ENCODE measurements around the gene OTOF. TPM values are rescaled to one million over a fixed set of nuclear protein-coding genes. Genes with fewer than 3 reads are reported as not detected.

The OTOF gene
- polyA plus RNA-seq, 2 of the 4 experiments (the other 2 are of a cell fraction) = 0.05 to 0.22 TPM

DNA sequence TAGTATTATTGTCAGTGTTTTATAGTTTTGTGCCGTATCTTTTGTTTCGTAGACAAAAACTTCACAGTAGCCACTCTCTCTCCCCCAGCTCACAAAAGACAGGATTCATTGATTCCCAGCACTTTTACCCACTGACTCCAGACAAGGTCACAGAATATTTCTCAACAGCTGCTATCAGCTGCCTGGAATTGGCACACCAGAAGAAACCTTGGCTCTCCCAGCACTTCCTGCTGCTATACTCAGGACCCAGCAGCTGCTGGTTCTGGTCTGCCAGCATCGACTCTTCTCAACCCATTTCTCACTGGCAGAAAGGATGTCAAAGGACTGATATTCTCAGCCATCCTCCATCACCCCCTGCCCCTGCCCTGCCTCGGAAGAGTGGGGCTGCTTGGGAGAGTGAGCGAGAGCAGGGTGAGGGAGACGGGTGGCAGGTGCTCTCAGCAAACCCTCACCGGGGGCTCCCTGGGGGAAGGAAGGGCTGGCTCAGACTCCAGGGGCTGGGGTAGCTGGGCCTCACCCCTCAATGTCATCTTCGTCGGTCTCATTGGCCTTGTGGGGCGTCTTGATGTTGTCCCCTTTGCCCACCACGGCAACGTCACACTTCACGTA is 6.1 kb upstream of the OTOF start:
- no peak for ATAC-seq
- DNase-seq (ENCODE audit: low read depth in 1 of 2, low spot score in 1 of 2) = no peak
- no peaks in the 10 kb centered on the region for H3K9me3 ChIP-seq
- H3K27ac ChIP-seq = no peak overlapping the region
- H3K4me3 ChIP-seq = no peak overlapping the region
- H3K4me1 ChIP-seq = no peaks in the 10 kb centered on the region
- FAIRE-seq = no peak
- CTCF ChIA-PET = interaction anchor here (1.0 to 2.6 kb wide), 5 partner anchors 11 to 94 kb away, joined by 3 to 14 read pairs (median 3); no protein-coding TSS in a partner anchor
- TF ChIP-seq, protein P1, sequence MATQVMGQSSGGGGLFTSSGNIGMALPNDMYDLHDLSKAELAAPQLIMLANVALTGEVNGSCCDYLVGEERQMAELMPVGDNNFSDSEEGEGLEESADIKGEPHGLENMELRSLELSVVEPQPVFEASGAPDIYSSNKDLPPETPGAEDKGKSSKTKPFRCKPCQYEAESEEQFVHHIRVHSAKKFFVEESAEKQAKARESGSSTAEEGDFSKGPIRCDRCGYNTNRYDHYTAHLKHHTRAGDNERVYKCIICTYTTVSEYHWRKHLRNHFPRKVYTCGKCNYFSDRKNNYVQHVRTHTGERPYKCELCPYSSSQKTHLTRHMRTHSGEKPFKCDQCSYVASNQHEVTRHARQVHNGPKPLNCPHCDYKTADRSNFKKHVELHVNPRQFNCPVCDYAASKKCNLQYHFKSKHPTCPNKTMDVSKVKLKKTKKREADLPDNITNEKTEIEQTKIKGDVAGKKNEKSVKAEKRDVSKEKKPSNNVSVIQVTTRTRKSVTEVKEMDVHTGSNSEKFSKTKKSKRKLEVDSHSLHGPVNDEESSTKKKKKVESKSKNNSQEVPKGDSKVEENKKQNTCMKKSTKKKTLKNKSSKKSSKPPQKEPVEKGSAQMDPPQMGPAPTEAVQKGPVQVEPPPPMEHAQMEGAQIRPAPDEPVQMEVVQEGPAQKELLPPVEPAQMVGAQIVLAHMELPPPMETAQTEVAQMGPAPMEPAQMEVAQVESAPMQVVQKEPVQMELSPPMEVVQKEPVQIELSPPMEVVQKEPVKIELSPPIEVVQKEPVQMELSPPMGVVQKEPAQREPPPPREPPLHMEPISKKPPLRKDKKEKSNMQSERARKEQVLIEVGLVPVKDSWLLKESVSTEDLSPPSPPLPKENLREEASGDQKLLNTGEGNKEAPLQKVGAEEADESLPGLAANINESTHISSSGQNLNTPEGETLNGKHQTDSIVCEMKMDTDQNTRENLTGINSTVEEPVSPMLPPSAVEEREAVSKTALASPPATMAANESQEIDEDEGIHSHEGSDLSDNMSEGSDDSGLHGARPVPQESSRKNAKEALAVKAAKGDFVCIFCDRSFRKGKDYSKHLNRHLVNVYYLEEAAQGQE (IDR thresholded peaks at IDR 0.05) = no peak
- TF ChIP-seq FOXS1 (CRISPR knock-in tag; IDR thresholded peaks at IDR 0.05) (no peak), CHD2 (IDR thresholded peaks at IDR 0.05; ENCODE audit: low read length, partially characterized antibody) (no peak), EP300 (IDR thresholded peaks at IDR 0.05) (no peak), EHMT2 (IDR thresholded peaks at IDR 0.05; ENCODE audit: low read depth) (no peak)
- TF ChIP-seq, protein P2, sequence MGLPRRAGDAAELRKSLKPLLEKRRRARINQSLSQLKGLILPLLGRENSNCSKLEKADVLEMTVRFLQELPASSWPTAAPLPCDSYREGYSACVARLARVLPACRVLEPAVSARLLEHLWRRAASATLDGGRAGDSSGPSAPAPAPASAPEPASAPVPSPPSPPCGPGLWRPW (IDR thresholded peaks at IDR 0.05) = no peak
- no peak overlapping the region for H3K4me2 ChIP-seq
- POLR2A ChIA-PET = no interaction called here
- 64% methylated on average over 13 of the region's 13 CpGs for WGBS (ENCODE audit: missing lambda C conversion rate)

DNA sequence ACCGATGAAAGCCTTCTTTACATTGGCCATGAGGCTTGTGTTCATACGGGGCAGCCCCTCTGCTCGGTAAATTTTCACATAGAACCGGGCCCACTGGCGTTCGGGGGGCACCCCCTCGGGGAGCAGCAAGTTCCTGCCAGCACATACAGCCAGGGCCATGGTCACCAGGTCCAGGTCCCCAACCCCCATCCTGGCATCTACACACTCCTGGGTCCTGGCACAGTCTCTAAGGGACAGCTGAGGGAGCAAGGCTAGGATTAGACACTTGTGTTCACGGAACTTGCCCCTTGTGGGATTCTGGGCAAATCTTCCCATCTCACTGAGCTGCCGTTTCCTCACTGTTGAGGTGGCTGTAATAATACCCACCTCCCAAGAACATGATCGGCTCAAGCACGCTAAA is 5.6 kb upstream of the OTOF start:
- Histone ChIP-seq H3K4me3 (no peak overlapping the region), H3K9me3 (no peaks in the 10 kb centered on the region), H3K4me1 (no peaks in the 10 kb centered on the region), H3K4me2 (no peak overlapping the region), H3K27ac (no peak overlapping the region)
- 55% methylated on average over 11 of the region's 11 CpGs for WGBS (ENCODE audit: missing lambda C conversion rate)
- ATAC-seq (no peak), DNase-seq (ENCODE audit: low read depth in 1 of 2, low spot score in 1 of 2) (no peak), FAIRE-seq (no peak)
- CTCF ChIA-PET = interaction anchor here (1.0 to 2.6 kb wide), 3 partner anchors 20 to 94 kb away, joined by 3 to 14 read pairs (median 5); no protein-coding TSS in a partner anchor
- TF ChIP-seq ZSCAN20 (CRISPR knock-in tag; IDR thresholded peaks at IDR 0.05) (no peak), FOSL2 (IDR thresholded peaks at IDR 0.05) (no peak), FOSL2 (CRISPR knock-in tag; IDR thresholded peaks at IDR 0.05) (no peak), FOSB (CRISPR knock-in tag; IDR thresholded peaks at IDR 0.05) (no peak), SMC3 (IDR thresholded peaks at IDR 0.05) (no peak), HOXB5 (CRISPR knock-in tag; IDR thresholded peaks at IDR 0.05) (no peak), NPAS2 (CRISPR knock-in tag; IDR thresholded peaks at IDR 0.05; ENCODE audit: borderline replicate concordance) (no peak), HOXB13 (CRISPR knock-in tag; IDR thresholded peaks at IDR 0.05; ENCODE audit: low read depth) (no peak), JUNB (IDR thresholded peaks at IDR 0.05) (no peak), CHD2 (IDR thresholded peaks at IDR 0.05; ENCODE audit: low read length, partially characterized antibody) (no peak), ZFP36 (IDR thresholded peaks at IDR 0.05; ENCODE audit: borderline replicate concordance, partially characterized antibody) (no peak), CBX2 (IDR thresholded peaks at IDR 0.05; ENCODE audit: borderline replicate concordance, low read depth) (no peak), RAD21 (conservative IDR thresholded peaks at IDR 0.05 in 1 of 2, IDR thresholded peaks at IDR 0.05 in 1 of 2) (no peak)
- TF ChIP-seq, protein P3, sequence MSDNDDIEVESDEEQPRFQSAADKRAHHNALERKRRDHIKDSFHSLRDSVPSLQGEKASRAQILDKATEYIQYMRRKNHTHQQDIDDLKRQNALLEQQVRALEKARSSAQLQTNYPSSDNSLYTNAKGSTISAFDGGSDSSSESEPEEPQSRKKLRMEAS (IDR thresholded peaks at IDR 0.05) = no peak
- TF ChIP-seq, protein P4, sequence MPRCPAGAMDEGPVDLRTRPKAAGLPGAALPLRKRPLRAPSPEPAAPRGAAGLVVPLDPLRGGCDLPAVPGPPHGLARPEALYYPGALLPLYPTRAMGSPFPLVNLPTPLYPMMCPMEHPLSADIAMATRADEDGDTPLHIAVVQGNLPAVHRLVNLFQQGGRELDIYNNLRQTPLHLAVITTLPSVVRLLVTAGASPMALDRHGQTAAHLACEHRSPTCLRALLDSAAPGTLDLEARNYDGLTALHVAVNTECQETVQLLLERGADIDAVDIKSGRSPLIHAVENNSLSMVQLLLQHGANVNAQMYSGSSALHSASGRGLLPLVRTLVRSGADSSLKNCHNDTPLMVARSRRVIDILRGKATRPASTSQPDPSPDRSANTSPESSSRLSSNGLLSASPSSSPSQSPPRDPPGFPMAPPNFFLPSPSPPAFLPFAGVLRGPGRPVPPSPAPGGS (IDR thresholded peaks at IDR 0.05) = no peak
- POLR2A ChIA-PET = no interaction called here

Data from A549 (cell line).